Mesenchymal stem cell (in vitro differentiated cells and primary cell): Measurements from ENCODE around the gene CMSS1.

Experiments
- DNase-seq: peaks from one replicate; pipeline ENCODE4 v3.0.0-alpha.2; 2013
- H2AFZ ChIP-seq: one replicate; pipeline ENCODE4 v1.6.1; 2013; ENCODE audit warnings: low read depth, mild to moderate bottlenecking, control low read depth, inconsistent platforms, low read length, moderate library complexity
- H2AK5ac ChIP-seq: 2 replicates; pipeline ENCODE4 v1.6.1; 2013; ENCODE audit warnings: low read length, moderate library complexity, mild to moderate bottlenecking, inconsistent platforms; ENCODE audit not compliant: severe bottlenecking
- H2BK120ac ChIP-seq: one replicate; pipeline ENCODE4 v1.6.1; 2013; ENCODE audit warnings: low read depth, mild to moderate bottlenecking, inconsistent platforms, low read length, moderate library complexity
- H2BK12ac ChIP-seq, 2 experiments: one replicate each; pipeline ENCODE4 v1.6.1; 2013; ENCODE audit warnings: inconsistent platforms in 2 of 2, low read length in 2 of 2, mild to moderate bottlenecking in 2 of 2, moderate library complexity in 2 of 2, control low read depth in 1 of 2
- H2BK15ac ChIP-seq: one replicate; pipeline ENCODE4 v1.6.1; 2013; ENCODE audit warnings: mild to moderate bottlenecking, low read depth, inconsistent platforms; ENCODE audit not compliant: poor library complexity, severe bottlenecking
- H2BK5ac ChIP-seq: 2 replicates; pipeline ENCODE4 v1.6.1; 2013; ENCODE audit warnings: low read depth, mild to moderate bottlenecking, low read length, control low read depth, inconsistent platforms; ENCODE audit not compliant: poor library complexity, severe bottlenecking
- H3K14ac ChIP-seq, 2 experiments: one replicate each; pipeline ENCODE4 v1.6.1; 2013; ENCODE audit warnings: inconsistent platforms in 2 of 2, low read length in 2 of 2, control low read depth in 1 of 2, mild to moderate bottlenecking in 1 of 2, moderate library complexity in 1 of 2
- H3K18ac ChIP-seq, 2 experiments: one replicate each; pipeline ENCODE4 v1.6.1; 2013; ENCODE audit warnings: inconsistent platforms in 2 of 2, low read length in 2 of 2, control low read depth in 1 of 2, low read depth in 1 of 2, mild to moderate bottlenecking in 1 of 2
- H3K23ac ChIP-seq, 2 experiments: one replicate each; pipeline ENCODE4 v1.6.1; 2013; ENCODE audit warnings: inconsistent platforms in 2 of 2, low read length in 2 of 2, mild to moderate bottlenecking in 2 of 2, moderate library complexity in 2 of 2, control low read depth in 1 of 2
- H3K27ac ChIP-seq: 2 replicates; pipeline ENCODE4 v1.5.1; 2013; ENCODE audit warnings: mild to moderate bottlenecking, moderate library complexity, low read length, control low read depth, inconsistent platforms; ENCODE audit not compliant: poor library complexity, severe bottlenecking
- H3K27me3 ChIP-seq, 2 experiments: 2 replicates each; pipeline versions ENCODE4 v1.6.1 to v1.7.0; 2013; ENCODE audit warnings: low read length in 2 of 2, mild to moderate bottlenecking in 2 of 2, moderate library complexity in 2 of 2, control low read depth in 1 of 2, inconsistent platforms in 1 of 2; ENCODE audit not compliant: control insufficient read depth in 1 of 2, insufficient read depth in 1 of 2
- H3K36me3 ChIP-seq, 2 experiments: 2 replicates each; pipeline versions ENCODE4 v1.6.1 to v1.7.0; 2013; ENCODE audit warnings: low read length in 2 of 2, control low read depth in 1 of 2, inconsistent platforms in 1 of 2, low read depth in 1 of 2, mild to moderate bottlenecking in 1 of 2; ENCODE audit not compliant: insufficient read depth in 2 of 2, control insufficient read depth in 1 of 2
- H3K4ac ChIP-seq, 2 experiments: one replicate each; pipeline ENCODE4 v1.6.1; 2013; ENCODE audit warnings: inconsistent platforms in 2 of 2, low read length in 2 of 2, mild to moderate bottlenecking in 2 of 2, moderate library complexity in 2 of 2, control low read depth in 1 of 2, low read depth in 1 of 2
- H3K4me1 ChIP-seq: 2 replicates; pipeline ENCODE4 v1.6.1; 2013; ENCODE audit warnings: low read depth, low read length, control low read depth; ENCODE audit not compliant: control insufficient read depth, insufficient read depth
- H3K4me2 ChIP-seq: 2 replicates; pipeline ENCODE4 v1.6.1; 2013; ENCODE audit warnings: low read length, mild to moderate bottlenecking, inconsistent platforms; ENCODE audit not compliant: poor library complexity, severe bottlenecking
- H3K4me3 ChIP-seq, 2 experiments: 2 replicates each; pipeline versions ENCODE4 v1.5.1 to v1.7.0; 2013; ENCODE audit warnings: low read length in 2 of 2, mild to moderate bottlenecking in 2 of 2, control low read depth in 1 of 2, low read depth in 1 of 2; ENCODE audit not compliant: insufficient read depth in 1 of 2
- H3K79me1 ChIP-seq: replicated peaks from 2 replicates; pipeline ENCODE4 v1.6.1; 2013; ENCODE audit warnings: mild to moderate bottlenecking, control low read depth, low read length, inconsistent platforms; ENCODE audit not compliant: poor library complexity, severe bottlenecking
- H3K9ac ChIP-seq: 2 replicates; pipeline ENCODE4 v1.7.0; 2013; ENCODE audit warnings: mild to moderate bottlenecking, low read length, moderate library complexity
- H3K9me3 ChIP-seq: 2 replicates; pipeline ENCODE4 v1.7.0; 2013; ENCODE audit warnings: mild to moderate bottlenecking, low read length; ENCODE audit not compliant: control insufficient read depth
- H4K8ac ChIP-seq: one replicate; pipeline ENCODE4 v1.6.1; 2013; ENCODE audit warnings: inconsistent platforms, mild to moderate bottlenecking, low read length, moderate library complexity
- H4K91ac ChIP-seq: one replicate; pipeline ENCODE4 v1.6.1; 2013; ENCODE audit warnings: mild to moderate bottlenecking, low read length, inconsistent platforms
- whole genome bisulfite sequencing: methylation state at CpG from one replicate; pipeline ENCODE4 v1.1.7; 2013; ENCODE audit warnings: mixed read lengths; 5-methylcytosine and 5-hydroxymethylcytosine counted together

Gene CMSS1

DNA sequence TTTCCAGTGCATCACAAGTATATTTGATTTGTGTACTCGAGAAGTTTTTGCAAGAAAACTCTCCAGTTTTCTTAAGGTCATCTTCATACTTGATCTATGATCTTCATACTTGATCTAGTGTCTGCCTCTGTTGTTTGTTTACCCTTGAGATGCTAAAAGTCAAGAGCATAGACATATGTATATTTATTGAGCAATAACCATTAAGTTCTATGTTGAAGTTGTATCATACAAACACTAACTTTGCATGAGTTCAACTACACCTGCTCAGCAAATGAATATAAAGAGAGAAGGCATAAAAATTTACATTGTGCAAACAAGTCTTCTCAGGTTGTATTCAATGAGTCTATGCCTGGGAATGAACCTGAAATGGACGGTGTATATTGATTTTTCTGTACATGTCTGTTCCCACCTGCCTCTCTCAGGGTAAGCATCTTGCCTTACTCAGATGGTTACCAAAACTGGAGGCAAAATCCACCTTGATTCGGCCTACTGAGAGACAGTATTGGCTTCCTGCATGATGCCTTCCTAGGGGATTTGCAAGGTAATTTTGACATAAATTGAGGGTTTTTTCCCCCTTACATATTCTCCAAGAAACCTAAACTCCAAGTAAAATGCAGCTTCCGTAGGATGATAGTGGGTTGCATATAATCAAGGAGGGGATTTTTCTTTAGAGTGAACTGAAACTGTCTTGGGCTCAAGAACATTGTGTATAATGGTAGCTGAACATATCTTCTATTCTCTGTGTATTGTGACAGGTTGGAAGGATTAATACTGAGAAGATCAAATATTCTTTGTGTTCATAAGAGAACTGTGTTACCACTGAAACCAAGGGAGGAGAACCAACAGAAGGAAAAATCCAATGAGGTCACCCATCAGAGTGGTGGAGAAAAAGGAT is 186.2 kb downstream of the CMSS1 start:
- no peak overlapping the region for H4K91ac ChIP-seq
- H3K9me3 ChIP-seq = no peaks in the 10 kb centered on the region
- no peak overlapping the region for H3K23ac ChIP-seq
- no peak overlapping the region for H3K18ac ChIP-seq
- no peak overlapping the region for H4K8ac ChIP-seq
- H3K9ac ChIP-seq = no peak overlapping the region
- H3K36me3 ChIP-seq = no peaks in the 10 kb centered on the region
- peaks cover 4% of the 10 kb centered on the region for H3K79me1 ChIP-seq
- H2BK12ac ChIP-seq = no peak overlapping the region
- peak overlapping the region; percentile 90 for H3K27ac ChIP-seq
- H3K4me1 ChIP-seq = peaks cover 1% of the 10 kb centered on the region
- H3K14ac ChIP-seq = no peak overlapping the region
- no peak overlapping the region for H2BK5ac ChIP-seq
- no peak overlapping the region for H2AFZ ChIP-seq
- no peak for DNase-seq
- H3K4me3 ChIP-seq = no peak overlapping the region
- no peak overlapping the region for H2BK15ac ChIP-seq
- no peak overlapping the region for H3K4me2 ChIP-seq
- H2BK120ac ChIP-seq = no peak overlapping the region
- WGBS = 100% methylated on average over 3 of the region's 4 CpGs
- H3K4ac ChIP-seq = no peak overlapping the region
- H3K27me3 ChIP-seq = no peaks in the 10 kb centered on the region
- H2AK5ac ChIP-seq = peak overlapping the region; percentile 40

DNA sequence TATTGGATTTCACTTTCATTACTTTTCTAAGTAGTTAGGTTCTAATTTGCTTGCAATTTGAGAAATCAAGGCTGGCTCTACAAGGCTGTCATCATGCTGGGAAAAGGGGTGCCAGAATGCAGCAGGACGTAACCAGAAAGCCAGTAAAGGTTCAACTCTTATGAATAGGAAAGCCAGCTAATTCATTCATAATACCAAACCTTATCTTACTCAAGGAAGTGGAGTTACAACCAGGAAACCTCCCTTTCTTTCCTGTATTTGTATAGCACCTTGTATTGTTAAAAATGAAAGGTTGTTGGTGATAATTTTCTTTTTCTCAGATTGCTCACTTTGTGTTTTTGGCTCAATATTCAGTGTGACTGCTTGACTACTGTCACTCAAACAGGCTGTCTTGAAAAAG is 187.3 kb downstream of the CMSS1 start:
- Histone ChIP-seq H3K14ac (no peak overlapping the region), H2BK120ac (no peak overlapping the region), H3K4me2 (no peak overlapping the region), H4K91ac (no peak overlapping the region), H3K36me3 (no peaks in the 10 kb centered on the region), H3K27ac (no peak overlapping the region), H3K9ac (no peak overlapping the region), H2BK12ac (no peak overlapping the region), H3K4ac (no peak overlapping the region), H2AK5ac (peak overlapping the region; percentile 94), H3K79me1 (peaks cover 4% of the 10 kb centered on the region), H2BK15ac (no peak overlapping the region), H2BK5ac (no peak overlapping the region), H3K4me3 (no peak overlapping the region), H3K9me3 (no peaks in the 10 kb centered on the region), H3K27me3 (no peaks in the 10 kb centered on the region), H3K18ac (peak overlapping the region in 1 of 2 experiments; percentile 75), H4K8ac (no peak overlapping the region), H2AFZ (no peak overlapping the region), H3K23ac (no peak overlapping the region), H3K4me1 (peaks cover 2% of the 10 kb centered on the region)
- WGBS = no CpG with 5 or more reads among the region's 1 CpG
- no peak for DNase-seq

DNA sequence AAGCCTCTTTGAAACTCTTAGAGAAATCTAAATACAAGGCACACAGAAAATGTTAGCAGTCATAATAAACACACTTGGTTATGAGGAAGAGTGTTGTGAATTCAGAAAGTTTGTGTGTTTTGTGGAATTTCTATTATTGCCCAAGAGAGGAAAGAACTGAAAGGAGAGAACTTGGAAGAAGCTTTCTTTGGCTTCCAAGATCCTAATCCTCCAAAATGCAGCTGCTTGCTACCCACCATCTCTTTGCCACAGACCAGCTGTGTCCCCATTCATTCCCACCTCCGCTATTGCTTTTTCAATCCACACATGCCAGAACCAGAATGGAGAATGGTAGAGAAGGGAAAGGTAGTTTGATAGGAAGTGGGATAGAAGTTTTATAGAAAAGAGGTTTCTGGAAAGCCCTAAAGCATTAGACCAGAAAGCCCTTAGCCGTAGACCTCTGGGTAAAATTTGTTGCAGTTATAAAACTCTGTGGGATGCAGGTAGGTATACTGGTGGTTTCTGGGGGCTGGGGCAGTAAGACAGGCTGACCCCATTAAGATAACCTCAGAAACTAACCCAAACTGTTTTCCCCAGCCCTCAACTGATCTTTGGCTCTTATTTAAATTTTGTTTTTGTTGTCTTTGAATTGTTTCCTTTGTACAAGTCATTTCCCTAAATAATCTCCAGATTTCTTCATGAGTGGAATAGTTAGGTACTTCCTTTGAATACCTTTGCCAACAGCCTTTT is 188.2 kb downstream of the CMSS1 start:
- peak overlapping the region; percentile 39 for H3K9ac ChIP-seq
- peak overlapping the region in 1 of 2 experiments; percentile 54 for H2BK12ac ChIP-seq
- H3K4me1 ChIP-seq = peaks cover 2% of the 10 kb centered on the region
- DNase-seq = peak; percentile 72
- no peaks in the 10 kb centered on the region for H3K36me3 ChIP-seq
- peak overlapping the region; percentile 99 for H2AK5ac ChIP-seq
- no peak overlapping the region for H3K4me2 ChIP-seq
- H3K4me3 ChIP-seq = no peak overlapping the region
- no peak overlapping the region for H3K14ac ChIP-seq
- peak overlapping the region in 1 of 2 experiments; percentile 43 for H3K18ac ChIP-seq
- peak overlapping the region; percentile 35 to 64 for H3K4ac ChIP-seq
- peak overlapping the region; percentile 53 for H2BK5ac ChIP-seq
- H4K91ac ChIP-seq = no peak overlapping the region
- no peak overlapping the region for H2AFZ ChIP-seq
- peak overlapping the region; percentile 61 for H2BK120ac ChIP-seq
- no peaks in the 10 kb centered on the region for H3K9me3 ChIP-seq
- H3K27me3 ChIP-seq = no peaks in the 10 kb centered on the region
- no peak overlapping the region for H3K23ac ChIP-seq
- peak overlapping the region; percentile 49 for H4K8ac ChIP-seq
- WGBS = 100% methylated on average over 1 of the region's 2 CpGs
- peaks cover 4% of the 10 kb centered on the region for H3K79me1 ChIP-seq
- H3K27ac ChIP-seq = no peak overlapping the region
- peak overlapping the region; percentile 83 for H2BK15ac ChIP-seq

DNA sequence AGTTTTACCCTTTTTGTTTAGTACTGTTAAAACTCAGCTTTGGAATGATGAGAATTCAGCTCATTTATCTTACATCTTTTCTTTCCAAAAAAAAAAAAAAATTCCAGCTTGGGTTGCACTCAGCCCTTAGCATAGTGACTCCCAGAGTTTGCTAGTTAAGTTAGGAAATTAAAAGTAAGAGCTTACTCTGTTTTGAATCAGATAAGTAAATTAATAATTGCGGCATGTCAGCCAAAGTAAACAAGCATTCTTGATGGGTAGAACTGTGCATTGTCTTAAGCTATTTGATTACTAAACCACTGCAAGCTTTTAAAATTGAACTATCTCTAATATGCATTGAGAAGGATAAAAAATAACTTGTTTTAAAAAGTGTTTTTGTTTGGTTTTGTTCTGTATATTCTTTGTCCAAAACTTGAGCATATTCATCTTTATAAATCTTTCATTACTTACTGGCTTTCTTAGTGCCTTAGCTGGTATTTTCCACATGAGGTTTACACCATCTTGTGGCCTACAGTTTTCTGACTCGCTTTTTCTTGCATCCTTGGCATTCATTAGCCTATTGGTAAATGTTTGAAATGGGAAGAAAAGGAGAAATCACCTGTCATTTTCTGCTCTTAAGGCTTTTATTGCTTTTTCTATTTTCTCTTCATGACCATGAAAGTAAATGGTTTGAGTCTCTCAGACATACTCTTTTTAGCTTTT is 189.1 kb downstream of the CMSS1 start:
- Histone ChIP-seq H2BK5ac (no peak overlapping the region), H3K4ac (no peak overlapping the region)
- peak; percentile 69 for DNase-seq

More for the DNA sequence above, 189.1 kb downstream of the CMSS1 start:
- H2BK12ac ChIP-seq = no peak overlapping the region
- H3K4me2 ChIP-seq = no peak overlapping the region
- H2BK15ac ChIP-seq = no peak overlapping the region
- H4K91ac ChIP-seq = no peak overlapping the region
- no peak overlapping the region for H3K14ac ChIP-seq
- H2AK5ac ChIP-seq = no peak overlapping the region
- no peak overlapping the region for H2AFZ ChIP-seq
- H3K18ac ChIP-seq = no peak overlapping the region
- H3K79me1 ChIP-seq = peaks cover 4% of the 10 kb centered on the region
- no peaks in the 10 kb centered on the region for H3K9me3 ChIP-seq
- peaks cover 2% of the 10 kb centered on the region for H3K4me1 ChIP-seq
- no peak overlapping the region for H3K27ac ChIP-seq
- H3K27me3 ChIP-seq = no peaks in the 10 kb centered on the region
- H3K4me3 ChIP-seq = no peak overlapping the region
- H4K8ac ChIP-seq = no peak overlapping the region
- WGBS = no CpG with 5 or more reads among the region's 2 CpGs
- peak overlapping the region; percentile 39 for H3K9ac ChIP-seq
- no peak overlapping the region for H3K23ac ChIP-seq
- H3K36me3 ChIP-seq = no peaks in the 10 kb centered on the region
- no peak overlapping the region for H2BK120ac ChIP-seq
